Lung (tissue), 16 donors: ENCODE data around the gene ABCC2. TPM values are rescaled to one million over a fixed set of nuclear protein-coding genes. Genes with fewer than 3 reads are reported as not detected.
"Not testable (repeated sequence)": the region's sequence is repeated elsewhere in the genome, so short reads cannot be mapped to it uniquely, and the experiment has no call there.

Experiments
- ATAC-seq: fragments of 200-7000 bp; cut with Tn5 transposase; one replicate; pipeline ENCODE4 v1.9.1; 2020; ENCODE audit warnings: moderate number of reproducible peaks; ENCODE audit not compliant: insufficient read depth, low FRiP score
- DNase-seq, 3 donors: peaks; one replicate each; pipeline ENCODE4 v3.0.0-alpha.2; 2013 to 2017
- H3K27ac ChIP-seq, 2 donors: one replicate each; pipeline ENCODE4 v1.5.1; 2013; ENCODE audit warnings: mild to moderate bottlenecking in 2 of 2, moderate library complexity in 2 of 2, control low read depth in 1 of 2, inconsistent platforms in 1 of 2, low read depth in 1 of 2, low read length in 1 of 2
- H3K27me3 ChIP-seq, 3 donors: one replicate each; pipeline ENCODE4 v1.5.1; 2013; ENCODE audit warnings: low read length in 2 of 3; ENCODE audit not compliant: control insufficient read depth in 3 of 3, insufficient read depth in 3 of 3
- H3K36me3 ChIP-seq, 4 donors: one replicate each; pipeline ENCODE4 v1.5.1; 2013; ENCODE audit warnings: low read length in 4 of 4, mild to moderate bottlenecking in 1 of 4, moderate library complexity in 1 of 4; ENCODE audit not compliant: control insufficient read depth in 4 of 4, insufficient read depth in 4 of 4
- H3K4me1 ChIP-seq, 5 donors: one replicate each; pipeline ENCODE4 v1.5.1; 2013; ENCODE audit warnings: low read length in 5 of 5, mild to moderate bottlenecking in 2 of 5, moderate library complexity in 1 of 5; ENCODE audit not compliant: control insufficient read depth in 5 of 5, insufficient read depth in 5 of 5
- H3K4me3 ChIP-seq: one replicate; pipeline ENCODE4 v1.5.1; 2013; ENCODE audit warnings: mild to moderate bottlenecking, control low read depth, moderate library complexity
- H3K9ac ChIP-seq, 2 donors: one replicate each; pipeline ENCODE4 v1.5.1; 2013; ENCODE audit warnings: low read length in 2 of 2, control low read depth in 1 of 2; ENCODE audit not compliant: insufficient read depth in 1 of 2
- H3K9me3 ChIP-seq, 4 donors: one replicate each; pipeline ENCODE4 v1.5.1; 2013; ENCODE audit warnings: low read length in 3 of 4, mild to moderate bottlenecking in 1 of 4, moderate library complexity in 1 of 4; ENCODE audit not compliant: control insufficient read depth in 4 of 4, insufficient read depth in 3 of 4
- WGBS, 2 donors: extraction: QIAGEN DNeasy Blood & Tissue Kit; methylation state at CpG; one replicate each; pipeline ENCODE4 v1.1.7; 2013; 5-methylcytosine and 5-hydroxymethylcytosine counted together
- long read RNA-seq, 5 donors: transcript quantifications; one replicate each; lab custom pipeline, GENCODE V29; 2026
- polyA plus RNA-seq, 2 donors: library from polyadenylated mRNA; stranded (reverse); fragments of 200-250 nt; gene quantifications; one replicate each; pipeline ENCODE4 v1.2.1, GENCODE V29; 2013
- total RNA-seq, 2 donors: library from RNA; depleted of rRNA in 1 of 2; stranded (reverse); fragments of >200 nt in 1 of 2; gene quantifications; one replicate each; pipeline ENCODE4 v1.2.1, GENCODE V29; 2014 to 2021
- TF ChIP-seq, protein P1 (sequence below): IDR thresholded peaks from 2 replicates; pipeline ENCODE4 v1.5.1; 2012; ENCODE audit warnings: mild to moderate bottlenecking; ENCODE audit errors: control extremely low read depth, extremely low read depth
- donor health status: control.
- donor health status: control.
- donor health status: Bipolar disorder and iron deficiency.
- donor health status: healthy.
- donor health status: DM: yes; HTN: yes; CAD: no.

The ABCC2 gene
- total RNA-seq (1 to 10 TPM; 1.1 to 1.3 TPM), polyA plus RNA-seq (under 1 TPM; 0.47 to 0.82 TPM)
- long read RNA-seq, donor 1 = 0 reads
- long read RNA-seq, donor 2 = 0 reads
- long read RNA-seq, donor 3 = 0 reads
- long read RNA-seq, donor 4 = 0 reads
- long read RNA-seq, donor 5 = 0 reads

DNA sequence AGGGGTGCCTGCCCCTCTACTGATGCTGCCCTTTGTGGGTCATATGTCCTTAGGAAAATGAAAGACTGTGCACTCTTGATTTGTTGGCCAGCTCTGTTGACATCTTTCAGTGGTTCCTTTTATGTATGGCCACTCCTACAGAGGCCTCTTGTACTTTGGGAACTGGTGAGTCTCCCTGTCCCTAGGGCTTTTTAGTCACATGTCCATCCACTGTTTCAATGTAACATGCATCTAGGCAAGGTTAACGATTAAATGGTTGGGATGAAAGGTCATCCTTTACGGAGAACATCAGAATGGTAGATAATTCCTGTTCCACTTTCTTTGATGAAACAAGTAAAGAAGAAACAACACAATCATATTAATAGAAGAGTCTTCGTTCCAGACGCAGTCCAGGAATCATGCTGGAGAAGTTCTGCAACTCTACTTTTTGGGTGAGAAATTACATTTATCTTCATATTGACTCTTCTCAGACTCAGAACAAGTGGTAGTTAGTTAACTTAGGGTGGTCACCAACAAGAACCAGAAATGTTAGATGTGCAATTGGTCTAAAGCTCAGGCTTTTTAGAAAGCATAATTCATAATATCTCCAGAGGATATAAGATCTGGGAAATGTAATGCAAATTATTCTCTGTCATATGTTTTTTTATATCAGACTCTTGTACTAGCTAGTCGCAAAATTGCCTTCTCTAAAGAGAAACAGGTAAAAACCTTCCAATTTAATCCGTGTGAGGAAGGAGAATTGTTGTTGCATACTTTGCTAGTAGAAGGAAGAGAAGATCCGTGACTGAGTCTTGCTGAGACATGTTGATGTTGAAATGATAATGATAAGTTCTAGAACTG lies at the start of gene ABCC2:
Gene ABCC2, plus strand, starts transcription at position 194 of the 840 bp plus-strand sequence. Its CDS starts 205 bp downstream, at position 399.
- TF ChIP-seq, protein P1, sequence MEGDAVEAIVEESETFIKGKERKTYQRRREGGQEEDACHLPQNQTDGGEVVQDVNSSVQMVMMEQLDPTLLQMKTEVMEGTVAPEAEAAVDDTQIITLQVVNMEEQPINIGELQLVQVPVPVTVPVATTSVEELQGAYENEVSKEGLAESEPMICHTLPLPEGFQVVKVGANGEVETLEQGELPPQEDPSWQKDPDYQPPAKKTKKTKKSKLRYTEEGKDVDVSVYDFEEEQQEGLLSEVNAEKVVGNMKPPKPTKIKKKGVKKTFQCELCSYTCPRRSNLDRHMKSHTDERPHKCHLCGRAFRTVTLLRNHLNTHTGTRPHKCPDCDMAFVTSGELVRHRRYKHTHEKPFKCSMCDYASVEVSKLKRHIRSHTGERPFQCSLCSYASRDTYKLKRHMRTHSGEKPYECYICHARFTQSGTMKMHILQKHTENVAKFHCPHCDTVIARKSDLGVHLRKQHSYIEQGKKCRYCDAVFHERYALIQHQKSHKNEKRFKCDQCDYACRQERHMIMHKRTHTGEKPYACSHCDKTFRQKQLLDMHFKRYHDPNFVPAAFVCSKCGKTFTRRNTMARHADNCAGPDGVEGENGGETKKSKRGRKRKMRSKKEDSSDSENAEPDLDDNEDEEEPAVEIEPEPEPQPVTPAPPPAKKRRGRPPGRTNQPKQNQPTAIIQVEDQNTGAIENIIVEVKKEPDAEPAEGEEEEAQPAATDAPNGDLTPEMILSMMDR = no peak
- Histone ChIP-seq H3K9ac (no peak within 1 kb of the TSS), H3K4me3 (no peak within 1 kb of the TSS), H3K4me1 (peaks cover 0 to 4% (median 0%) of the 10 kb centered on the region in 5 donors), H3K9me3 (no peaks in the 10 kb centered on the region), H3K27ac (no peak within 1 kb of the TSS), H3K27me3 (no peaks in the 10 kb centered on the region), H3K36me3 (no peaks in the 10 kb centered on the region)
- no peak for DNase-seq
- no peak for ATAC-seq
- 75 to 95% methylated on average over 7 of the region's 7 CpGs for WGBS, 2 donors

DNA sequence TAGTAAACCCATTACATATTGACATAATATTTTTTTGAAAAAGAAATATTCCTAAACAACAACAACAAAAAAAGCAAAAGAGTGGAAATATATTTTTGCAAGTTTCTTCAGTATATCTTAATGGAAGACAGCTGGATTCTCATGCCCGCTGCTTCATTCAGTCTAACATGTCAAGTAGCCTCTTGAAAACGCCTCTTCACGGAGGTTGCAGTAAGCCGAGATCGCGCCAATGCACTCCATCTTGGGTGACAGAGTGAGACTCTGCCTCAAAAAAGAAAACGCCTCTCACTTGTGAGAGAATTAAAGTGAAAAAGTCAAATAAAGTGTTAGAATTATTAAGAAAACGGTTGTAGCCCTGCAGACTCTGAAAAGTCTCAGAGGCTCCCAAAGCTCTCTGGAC lies 49.1 kb upstream of the ABCC2 start:
- H3K4me3 ChIP-seq = no peak overlapping the region
- H3K4me1 ChIP-seq = peaks cover 0 to 11% (median 6%) of the 10 kb centered on the region in 5 donors
- ATAC-seq (no peak), DNase-seq (peak; percentile 21 to 67 (median 45))
- H3K27ac ChIP-seq = no peak overlapping the region
- TF ChIP-seq, protein P1 = no peak
- 60 to 88% methylated on average over 8 of the region's 8 CpGs for WGBS, 2 donors
- H3K9ac ChIP-seq = no peak overlapping the region
- no peaks in the 10 kb centered on the region for H3K27me3 ChIP-seq
- no peaks in the 10 kb centered on the region for H3K9me3 ChIP-seq
- peaks cover 0 to 10% (median 3%) of the 10 kb centered on the region in 4 donors for H3K36me3 ChIP-seq

- peaks cover 0 to 12% (median 6%) of the 10 kb centered on the region in 4 donors for H3K36me3 ChIP-seq
- not testable (repeated sequence) for H3K9me3 ChIP-seq, H3K27me3 ChIP-seq, DNase-seq, H3K4me3 ChIP-seq, ATAC-seq, H3K27ac ChIP-seq, H3K9ac ChIP-seq
- 98% methylated on average over 10 of the region's 10 CpGs for WGBS, 2 donors
- peaks cover 0 to 11% (median 6%) of the 10 kb centered on the region in 5 donors for H3K4me1 ChIP-seq
These were observed 48.3 kb upstream of the ABCC2 start for GRCh38 chr10:99734111-99734510.

DNA sequence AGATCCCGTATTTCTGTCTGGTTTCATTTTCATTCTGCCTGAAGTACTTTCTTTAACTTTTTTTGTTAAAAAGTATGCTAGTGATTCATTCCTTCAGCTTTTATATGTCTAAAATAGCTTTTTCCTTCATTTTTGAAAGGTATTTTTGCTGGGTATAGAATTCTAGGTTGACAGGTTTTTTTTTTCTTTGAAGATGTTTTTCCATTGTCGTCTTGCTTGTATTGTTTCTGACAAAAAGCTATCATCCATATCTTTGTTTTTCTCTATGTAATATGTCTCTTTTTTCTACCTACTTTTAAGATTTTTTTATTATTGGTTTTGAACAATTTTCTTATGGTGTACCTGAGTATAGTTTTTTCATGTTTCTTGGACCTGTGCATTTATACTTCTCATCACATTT lies 42.2 kb upstream of the ABCC2 start:
- WGBS, 2 donors = 97 to 98% methylated on average over 2 of the region's 2 CpGs
- H3K27ac ChIP-seq = no peak overlapping the region
- ATAC-seq = no peak

More for the DNA sequence above, 42.2 kb upstream of the ABCC2 start:
- H3K9ac ChIP-seq = no peak overlapping the region
- peaks cover 0 to 12% (median 0%) of the 10 kb centered on the region in 4 donors for H3K9me3 ChIP-seq
- DNase-seq = no peak
- H3K4me3 ChIP-seq = no peak overlapping the region
- H3K27me3 ChIP-seq = no peaks in the 10 kb centered on the region
- peaks cover 15 to 50% (median 32%) of the 10 kb centered on the region in 4 donors for H3K36me3 ChIP-seq
- TF ChIP-seq, protein P1 = no peak
- H3K4me1 ChIP-seq = peaks cover 0 to 4% (median 0%) of the 10 kb centered on the region in 5 donors
